Prostate gland (tissue), 2 donors: Measurements from ENCODE around the gene ESAM.

Experiments
- CTCF ChIP-seq, 4 experiments: fragments of 200-600 bp in 2 of 4; fragments of 450-650 bp in 2 of 4; sonication (generic) in 2 of 4; IDR thresholded peaks; 1 replicate in 3 of 4; 2 replicates in 1 of 4; pipeline ENCODE4 v1.5.1; 2016 to 2019; ENCODE audit warnings: antibody characterized with exemption in 4 of 4, mild to moderate bottlenecking in 2 of 4, moderate library complexity in 2 of 4
- POLR2A ChIP-seq: fragments of 450-650 bp; IDR thresholded peaks from one replicate; pipeline ENCODE4 v1.6.1; 2016; ENCODE audit warnings: antibody characterized with exemption, mild to moderate bottlenecking
- POLR2AphosphoS5 ChIP-seq: sonication (generic); formaldehyde crosslinking; IDR thresholded peaks from one replicate; pipeline ENCODE4 v1.6.1; 2017; ENCODE audit warnings: antibody characterized with exemption

GRCh38 chr11:124716591-124716990 lies 45.5 kb downstream of the ESAM start:
- TF ChIP-seq CTCF (IDR thresholded peaks at IDR 0.05) (no peak), POLR2AphosphoS5 (no peak), POLR2A (no peak)
